ENCODE results near the gene MAN1C1.

MAN1C1 gene

DNA sequence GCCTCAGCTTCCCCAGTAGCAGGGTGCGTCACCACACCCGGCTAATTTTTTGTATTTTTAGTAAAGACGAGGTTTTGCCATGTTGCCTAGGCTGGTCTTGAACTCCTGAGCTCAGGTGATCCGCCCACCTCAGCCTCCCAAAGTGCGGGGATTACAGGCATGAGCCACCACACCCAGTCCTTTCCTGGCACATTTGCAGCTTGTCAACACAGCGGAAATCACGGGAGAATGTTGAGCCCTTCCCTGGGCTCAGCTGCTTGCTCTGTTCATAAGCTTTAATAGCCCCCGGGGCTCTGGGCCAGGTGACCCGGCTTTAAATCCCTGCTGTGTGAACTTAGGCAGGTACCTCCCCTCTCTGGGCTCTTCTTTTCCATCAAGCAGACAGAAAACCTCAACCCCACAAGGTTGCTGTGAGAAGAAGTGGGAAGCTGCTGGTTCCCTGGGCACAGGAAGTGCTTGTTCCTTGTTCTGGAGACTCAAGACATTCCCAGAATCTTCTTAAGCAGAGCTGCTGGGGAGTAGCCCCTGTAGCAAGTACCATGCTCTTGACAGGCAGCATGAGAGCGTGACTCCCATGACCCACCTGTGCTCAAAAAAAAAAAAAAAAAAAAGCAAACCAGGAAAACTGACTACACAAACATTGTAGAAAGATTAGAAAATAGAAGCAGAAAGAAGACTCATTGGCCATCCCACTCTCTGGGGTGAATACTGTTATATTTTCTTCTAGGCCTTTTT, 168.9 kb downstream of the MAN1C1 start:
- Histone ChIP-seq H3K9ac (ENCODE audit: low read depth, low read length) (no peak overlapping the region), H3K4me2 (ENCODE audit: insufficient read depth, low read length) (no peak overlapping the region), H3K9me3 (ENCODE audit: insufficient read depth, low read length, severe bottlenecking) (no peaks in the 10 kb centered on the region), H3K27ac (ENCODE audit: low read length) (no peak overlapping the region), H4K20me1 (ENCODE audit: insufficient read depth, low read length) (peaks cover 17% of the 10 kb centered on the region; the same call in 1 of the 2 replicates), H3K4me3 (ENCODE audit: low read depth in 1 of 2, low read length in 2 of 2) (no peak overlapping the region), H3K79me2 (ENCODE audit: insufficient read depth, low read length) (no peaks in the 10 kb centered on the region), H3K4me1 (ENCODE audit: insufficient read depth, low read length) (no peaks in the 10 kb centered on the region), H2AFZ (ENCODE audit: low read depth, low read length) (no peak overlapping the region), H3K27me3 (ENCODE audit: insufficient read depth, low read length, poor library complexity) (peaks cover 34% of the 10 kb centered on the region), H3K36me3 (ENCODE audit: insufficient read depth, low read length) (no peaks in the 10 kb centered on the region)
- ATAC-seq (ENCODE audit: insufficient read depth, low read depth) (no peak), DNase-seq (no peak)
- no peak for TF ChIP-seq EZH2 (IDR thresholded peaks at IDR 0.05; ENCODE audit: borderline replicate concordance, low read depth, low read length, severe bottlenecking)
- TF ChIP-seq, protein P1, sequence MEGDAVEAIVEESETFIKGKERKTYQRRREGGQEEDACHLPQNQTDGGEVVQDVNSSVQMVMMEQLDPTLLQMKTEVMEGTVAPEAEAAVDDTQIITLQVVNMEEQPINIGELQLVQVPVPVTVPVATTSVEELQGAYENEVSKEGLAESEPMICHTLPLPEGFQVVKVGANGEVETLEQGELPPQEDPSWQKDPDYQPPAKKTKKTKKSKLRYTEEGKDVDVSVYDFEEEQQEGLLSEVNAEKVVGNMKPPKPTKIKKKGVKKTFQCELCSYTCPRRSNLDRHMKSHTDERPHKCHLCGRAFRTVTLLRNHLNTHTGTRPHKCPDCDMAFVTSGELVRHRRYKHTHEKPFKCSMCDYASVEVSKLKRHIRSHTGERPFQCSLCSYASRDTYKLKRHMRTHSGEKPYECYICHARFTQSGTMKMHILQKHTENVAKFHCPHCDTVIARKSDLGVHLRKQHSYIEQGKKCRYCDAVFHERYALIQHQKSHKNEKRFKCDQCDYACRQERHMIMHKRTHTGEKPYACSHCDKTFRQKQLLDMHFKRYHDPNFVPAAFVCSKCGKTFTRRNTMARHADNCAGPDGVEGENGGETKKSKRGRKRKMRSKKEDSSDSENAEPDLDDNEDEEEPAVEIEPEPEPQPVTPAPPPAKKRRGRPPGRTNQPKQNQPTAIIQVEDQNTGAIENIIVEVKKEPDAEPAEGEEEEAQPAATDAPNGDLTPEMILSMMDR (IDR thresholded peaks at IDR 0.05; ENCODE audit: borderline replicate concordance, extremely low read depth, low read length, poor library complexity, severe bottlenecking): no peak

DNA sequence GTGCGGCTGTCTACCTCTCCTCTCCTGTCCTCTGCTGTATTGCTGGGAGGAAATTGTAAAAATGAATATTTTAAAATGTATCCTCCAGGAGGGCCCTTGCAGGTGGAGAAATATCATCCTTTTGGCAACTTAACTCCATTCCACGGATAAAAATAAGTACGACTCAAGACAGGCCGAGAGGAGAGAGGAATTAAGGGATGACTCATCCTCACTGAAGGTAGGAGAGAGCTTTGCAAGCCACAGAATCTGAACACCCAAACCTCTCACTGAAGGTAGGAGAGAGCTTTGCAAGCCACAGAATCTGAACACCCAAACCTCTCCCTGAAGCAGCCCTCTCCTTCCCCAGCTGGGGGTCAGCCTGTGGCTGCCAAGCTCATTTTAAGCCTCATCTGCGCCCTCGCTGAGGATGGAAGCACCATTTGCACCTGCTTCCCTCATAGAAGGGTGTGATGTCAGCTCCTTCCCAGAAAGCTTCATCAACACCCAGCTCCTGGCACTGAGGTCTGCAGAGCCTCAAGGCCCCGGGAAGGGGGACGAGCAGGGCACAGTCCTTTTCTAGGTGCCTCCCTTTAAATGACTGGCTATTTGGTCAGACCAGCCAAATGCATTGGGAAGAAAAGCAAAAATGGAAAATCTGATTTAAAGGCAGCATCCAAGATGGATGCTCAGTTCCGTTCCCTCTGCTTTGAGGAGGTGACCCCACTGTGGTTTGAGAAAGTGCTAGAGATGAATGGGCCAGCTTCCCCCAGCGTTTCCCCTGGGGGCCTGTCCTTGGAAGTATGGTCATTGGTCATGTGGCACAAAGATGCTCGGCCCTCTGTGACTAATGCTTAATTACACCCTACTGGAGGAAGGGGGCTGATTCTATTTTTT, 170.5 kb downstream of the MAN1C1 start:
- H3K9ac ChIP-seq (ENCODE audit: low read depth, low read length): no peak overlapping the region
- ATAC-seq (ENCODE audit: insufficient read depth, low read depth) (no peak; the same call in 2 of the 3 replicates), DNase-seq (no peak)
- no peak overlapping the region for H3K4me3 ChIP-seq (ENCODE audit: low read depth in 1 of 2, low read length in 2 of 2)
- H2AFZ ChIP-seq (ENCODE audit: low read depth, low read length): no peak overlapping the region
- H4K20me1 ChIP-seq (ENCODE audit: insufficient read depth, low read length): peaks cover 8% of the 10 kb centered on the region
- no peaks in the 10 kb centered on the region for H3K4me1 ChIP-seq (ENCODE audit: insufficient read depth, low read length)
- TF ChIP-seq, protein P1 (IDR thresholded peaks at IDR 0.05; ENCODE audit: borderline replicate concordance, extremely low read depth, low read length, poor library complexity, severe bottlenecking): no peak
- TF ChIP-seq EZH2 (IDR thresholded peaks at IDR 0.05; ENCODE audit: borderline replicate concordance, low read depth, low read length, severe bottlenecking): no peak
- H3K4me2 ChIP-seq (ENCODE audit: insufficient read depth, low read length): no peak overlapping the region
- H3K36me3 ChIP-seq (ENCODE audit: insufficient read depth, low read length): no peaks in the 10 kb centered on the region
- no peak overlapping the region for H3K27ac ChIP-seq (ENCODE audit: low read length)
- H3K27me3 ChIP-seq (ENCODE audit: insufficient read depth, low read length, poor library complexity): peaks cover 42% of the 10 kb centered on the region
- H3K9me3 ChIP-seq (ENCODE audit: insufficient read depth, low read length, severe bottlenecking): no peaks in the 10 kb centered on the region
- no peaks in the 10 kb centered on the region for H3K79me2 ChIP-seq (ENCODE audit: insufficient read depth, low read length)

DNA sequence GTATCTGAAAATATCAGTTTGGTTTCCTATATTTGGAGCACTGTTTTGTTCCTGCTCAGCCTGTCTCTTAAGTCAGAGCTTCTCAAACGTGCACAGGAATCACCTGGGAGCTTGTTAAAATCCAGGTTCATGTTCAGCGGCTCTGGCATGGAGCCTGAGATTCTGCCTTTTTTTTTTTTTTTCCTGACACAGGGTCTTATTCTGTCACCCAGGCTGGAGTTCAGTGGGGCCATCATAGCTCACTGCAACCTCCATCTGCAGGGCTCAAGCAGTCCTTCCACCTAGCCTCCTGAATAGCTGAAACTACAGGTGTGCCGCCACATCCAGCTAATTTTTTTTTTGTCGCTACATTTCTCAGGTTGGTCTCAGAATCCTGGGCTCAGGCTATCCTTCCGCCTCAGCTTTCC, 171.2 kb downstream of the MAN1C1 start:
- no peaks in the 10 kb centered on the region for H3K36me3 ChIP-seq (ENCODE audit: insufficient read depth, low read length)
- no peak overlapping the region for H2AFZ ChIP-seq (ENCODE audit: low read depth, low read length)
- H3K9ac ChIP-seq (ENCODE audit: low read depth, low read length): no peak overlapping the region
- no peak for TF ChIP-seq EZH2 (IDR thresholded peaks at IDR 0.05; ENCODE audit: borderline replicate concordance, low read depth, low read length, severe bottlenecking)
- TF ChIP-seq, protein P1 (IDR thresholded peaks at IDR 0.05; ENCODE audit: borderline replicate concordance, extremely low read depth, low read length, poor library complexity, severe bottlenecking): no peak
- H3K4me2 ChIP-seq (ENCODE audit: insufficient read depth, low read length): no peak overlapping the region
- peaks cover 8% of the 10 kb centered on the region for H4K20me1 ChIP-seq (ENCODE audit: insufficient read depth, low read length)
- no peaks in the 10 kb centered on the region for H3K4me1 ChIP-seq (ENCODE audit: insufficient read depth, low read length)
- H3K27me3 ChIP-seq (ENCODE audit: insufficient read depth, low read length, poor library complexity): peaks cover 38% of the 10 kb centered on the region
- H3K27ac ChIP-seq (ENCODE audit: low read length): no peak overlapping the region
- H3K9me3 ChIP-seq (ENCODE audit: insufficient read depth, low read length, severe bottlenecking): no peaks in the 10 kb centered on the region
- ATAC-seq (ENCODE audit: insufficient read depth, low read depth): no peak
- no peak for DNase-seq
- H3K79me2 ChIP-seq (ENCODE audit: insufficient read depth, low read length): no peaks in the 10 kb centered on the region
- no peak overlapping the region for H3K4me3 ChIP-seq (ENCODE audit: low read depth in 1 of 2, low read length in 2 of 2)
